LNCAP (cell line): ENCODE data around the gene DNAJC7.

Source experiments
- TF ChIP-seq, protein P1 (sequence below): fragments of 450-650 bp; IDR thresholded peaks from 2 replicates; pipeline ENCODE4 v1.5.1; 2017; ENCODE audit warnings: mild to moderate bottlenecking

DNAJC7 gene

DNA sequence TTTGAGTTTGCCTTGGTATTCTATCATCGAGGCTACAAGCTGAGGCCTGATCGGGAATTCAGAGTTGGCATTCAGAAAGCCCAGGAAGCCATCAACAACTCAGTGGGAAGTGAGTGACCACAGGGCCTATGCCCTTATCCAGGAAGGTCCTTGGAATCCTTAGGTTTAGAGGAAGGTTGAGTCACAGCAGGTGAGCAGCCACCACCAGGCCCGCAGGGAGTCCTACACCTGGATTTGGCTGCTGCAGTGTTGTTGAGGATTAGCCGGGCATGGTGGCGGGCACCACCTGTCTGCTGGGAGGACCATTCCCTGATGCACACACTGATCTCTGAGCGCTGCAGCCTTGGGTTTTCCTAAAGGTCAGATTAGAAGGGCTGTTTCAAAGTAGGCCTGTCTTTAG lies 81.6 kb downstream of the DNAJC7 start:
- TF ChIP-seq, protein P1, sequence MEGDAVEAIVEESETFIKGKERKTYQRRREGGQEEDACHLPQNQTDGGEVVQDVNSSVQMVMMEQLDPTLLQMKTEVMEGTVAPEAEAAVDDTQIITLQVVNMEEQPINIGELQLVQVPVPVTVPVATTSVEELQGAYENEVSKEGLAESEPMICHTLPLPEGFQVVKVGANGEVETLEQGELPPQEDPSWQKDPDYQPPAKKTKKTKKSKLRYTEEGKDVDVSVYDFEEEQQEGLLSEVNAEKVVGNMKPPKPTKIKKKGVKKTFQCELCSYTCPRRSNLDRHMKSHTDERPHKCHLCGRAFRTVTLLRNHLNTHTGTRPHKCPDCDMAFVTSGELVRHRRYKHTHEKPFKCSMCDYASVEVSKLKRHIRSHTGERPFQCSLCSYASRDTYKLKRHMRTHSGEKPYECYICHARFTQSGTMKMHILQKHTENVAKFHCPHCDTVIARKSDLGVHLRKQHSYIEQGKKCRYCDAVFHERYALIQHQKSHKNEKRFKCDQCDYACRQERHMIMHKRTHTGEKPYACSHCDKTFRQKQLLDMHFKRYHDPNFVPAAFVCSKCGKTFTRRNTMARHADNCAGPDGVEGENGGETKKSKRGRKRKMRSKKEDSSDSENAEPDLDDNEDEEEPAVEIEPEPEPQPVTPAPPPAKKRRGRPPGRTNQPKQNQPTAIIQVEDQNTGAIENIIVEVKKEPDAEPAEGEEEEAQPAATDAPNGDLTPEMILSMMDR = no peak

DNA sequence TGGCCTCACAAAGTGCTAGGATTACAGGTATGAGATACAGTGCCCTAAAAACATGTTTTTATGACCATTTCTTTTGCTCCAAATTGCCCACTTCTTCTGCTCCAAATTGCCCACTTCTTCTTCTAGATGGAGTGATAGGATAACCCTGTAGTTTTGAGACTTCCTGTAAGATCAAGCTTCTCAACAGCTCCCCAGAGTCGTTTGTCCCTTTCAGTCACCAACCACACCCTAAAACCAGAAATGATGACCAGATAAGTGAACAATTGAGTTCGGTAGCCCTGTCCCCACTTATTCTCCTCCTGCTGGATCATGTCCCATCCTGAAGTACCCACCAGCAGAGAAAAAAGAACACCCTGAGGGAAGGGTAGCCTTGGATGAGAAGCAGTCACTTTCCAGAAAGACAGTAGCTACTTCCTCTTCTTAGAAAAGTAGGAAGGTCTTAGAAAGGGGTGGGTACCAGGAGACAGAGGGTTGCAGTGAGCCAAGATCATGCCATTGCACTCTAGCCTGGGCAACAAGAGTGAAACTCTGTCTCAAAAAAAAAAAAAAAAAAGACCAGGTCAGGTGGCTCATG lies 84.3 kb downstream of the DNAJC7 start:
- TF ChIP-seq, protein P1 = no peak

DNA sequence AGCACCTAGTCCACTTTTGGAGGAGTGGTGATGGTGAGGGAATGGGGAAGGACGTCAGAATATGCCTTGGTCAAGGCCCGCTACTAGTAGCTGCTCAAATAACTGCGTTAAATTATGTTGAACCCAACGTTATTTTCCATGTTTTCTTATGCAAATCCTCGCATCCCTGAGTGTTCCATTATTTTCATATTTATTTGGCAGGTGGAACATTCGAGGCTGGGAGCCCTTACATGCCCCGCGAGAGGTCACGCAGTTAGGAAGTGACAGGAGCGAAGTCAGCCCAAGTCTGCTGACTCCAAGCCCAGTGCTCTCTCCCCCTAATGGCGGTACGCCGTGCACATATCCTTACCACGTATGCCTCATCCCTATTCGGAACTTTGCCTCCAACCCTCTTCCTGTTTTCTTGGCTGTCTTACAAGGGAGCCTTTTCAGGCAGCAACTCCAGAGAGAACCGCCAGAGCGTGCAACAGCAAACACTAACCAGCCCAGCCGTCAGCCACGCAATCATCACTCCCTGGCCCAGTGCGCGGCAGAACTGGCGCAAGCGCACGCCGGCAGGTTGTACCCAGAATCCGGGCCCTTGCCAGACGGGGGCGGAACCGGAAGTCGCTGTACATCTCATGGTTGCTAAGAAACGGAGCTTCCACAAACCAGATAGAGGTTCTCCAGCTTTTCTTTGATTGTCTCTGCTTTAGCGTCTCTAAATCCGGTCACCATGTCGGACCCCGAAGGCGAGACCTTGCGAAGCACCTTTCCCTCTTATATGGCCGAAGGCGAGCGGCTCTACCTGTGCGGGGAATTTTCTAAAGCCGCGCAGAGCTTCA lies 87.0 kb downstream of the DNAJC7 start, which contains the start of gene ODAD4:
Gene ODAD4 (plus strand): TSS at position 609 of the 824 bp plus-strand sequence. CDS start 107 bp downstream, at position 716.
- TF ChIP-seq, protein P1 = no peak; the same call in 1 of the 2 replicates

DNA sequence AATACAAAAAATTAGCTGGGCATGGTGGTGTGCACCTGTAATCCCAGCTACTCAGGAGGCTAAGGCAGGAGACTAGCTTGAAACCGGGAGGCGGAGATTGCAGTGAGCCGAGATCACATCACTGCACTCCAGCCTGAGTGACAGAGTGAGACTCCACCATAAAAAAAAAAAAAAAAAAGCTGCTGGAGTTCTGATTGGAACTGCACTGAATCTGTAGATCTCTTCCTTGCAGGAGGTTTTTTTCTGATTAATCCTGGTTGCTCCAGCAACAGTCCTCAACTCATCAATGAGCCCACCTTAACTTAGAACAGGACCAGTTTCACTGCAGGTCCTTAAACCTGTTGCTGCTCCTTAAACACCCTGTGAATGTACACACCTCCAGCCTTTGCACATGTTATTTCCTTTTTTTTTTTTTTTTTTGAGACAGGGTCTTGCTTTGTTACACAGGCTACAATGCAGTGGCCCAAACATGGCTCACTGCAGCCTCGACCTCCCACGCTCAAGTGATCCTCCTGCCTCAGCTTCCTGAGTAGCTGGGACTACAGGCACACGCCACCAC lies 88.5 kb downstream of the DNAJC7 start:
- TF ChIP-seq, protein P1 = no peak
